ENCODE measurements around the gene MYPN.

DNA sequence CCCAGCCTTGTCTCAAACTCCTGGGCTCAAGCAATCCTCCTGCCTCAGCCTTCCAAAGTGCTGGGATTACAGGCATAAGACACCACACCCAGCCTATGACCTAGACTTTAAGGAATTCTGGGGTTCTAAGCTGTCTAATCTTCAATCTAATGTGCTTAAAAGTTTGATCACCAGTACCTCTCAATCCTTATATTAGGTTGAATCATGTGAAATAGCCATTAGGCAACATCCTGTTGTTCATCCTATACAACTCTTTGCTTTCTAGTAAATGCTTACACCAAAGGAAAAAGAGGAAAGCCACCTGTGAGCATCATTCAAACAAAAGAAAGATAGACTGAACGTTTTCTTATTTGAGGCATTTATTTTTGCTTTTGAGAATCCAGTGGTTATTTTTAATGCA is 66.7 kb downstream of the MYPN start:
- TF ChIP-seq, protein P1, sequence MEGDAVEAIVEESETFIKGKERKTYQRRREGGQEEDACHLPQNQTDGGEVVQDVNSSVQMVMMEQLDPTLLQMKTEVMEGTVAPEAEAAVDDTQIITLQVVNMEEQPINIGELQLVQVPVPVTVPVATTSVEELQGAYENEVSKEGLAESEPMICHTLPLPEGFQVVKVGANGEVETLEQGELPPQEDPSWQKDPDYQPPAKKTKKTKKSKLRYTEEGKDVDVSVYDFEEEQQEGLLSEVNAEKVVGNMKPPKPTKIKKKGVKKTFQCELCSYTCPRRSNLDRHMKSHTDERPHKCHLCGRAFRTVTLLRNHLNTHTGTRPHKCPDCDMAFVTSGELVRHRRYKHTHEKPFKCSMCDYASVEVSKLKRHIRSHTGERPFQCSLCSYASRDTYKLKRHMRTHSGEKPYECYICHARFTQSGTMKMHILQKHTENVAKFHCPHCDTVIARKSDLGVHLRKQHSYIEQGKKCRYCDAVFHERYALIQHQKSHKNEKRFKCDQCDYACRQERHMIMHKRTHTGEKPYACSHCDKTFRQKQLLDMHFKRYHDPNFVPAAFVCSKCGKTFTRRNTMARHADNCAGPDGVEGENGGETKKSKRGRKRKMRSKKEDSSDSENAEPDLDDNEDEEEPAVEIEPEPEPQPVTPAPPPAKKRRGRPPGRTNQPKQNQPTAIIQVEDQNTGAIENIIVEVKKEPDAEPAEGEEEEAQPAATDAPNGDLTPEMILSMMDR (IDR thresholded peaks at IDR 0.05): no peak
- TF ChIP-seq EZH2 (IDR thresholded peaks at IDR 0.05; ENCODE audit: borderline replicate concordance, insufficient read depth, low read depth, low read length, poor library complexity, severe bottlenecking): no peak

Measured in B cell (primary cell).